H1 (cell line): ENCODE measurements around the gene BAG1. TPM values are rescaled to one million over a fixed set of nuclear protein-coding genes. Genes with fewer than 3 reads are reported as not detected.

Experiments used
- CTCF ChIA-PET: fragments of 300-600 bp; sonication (Branson Sonifier 250); formaldehyde crosslinking; loops from one replicate; lab custom pipeline; 2021; ENCODE audit not compliant: partially characterized antibody; lab: Charles Lee
- POLR2A ChIA-PET: fragments of 300-600 bp; sonication (Branson Sonifier 250); formaldehyde crosslinking; loops from one replicate; lab custom pipeline; 2021; ENCODE audit warnings: inconsistent platforms; ENCODE audit not compliant: partially characterized antibody; lab: Charles Lee
- DNase-seq, 2 experiments: peaks; one replicate each; pipeline versions ENCODE4 v3.0.0 to v3.0.0-alpha.2; 2010 to 2022; ENCODE audit warnings: low spot score in 2 of 2, low read depth in 1 of 2, mixed read lengths in 1 of 2
- FAIRE-seq: peaks from 2 replicates; lab custom pipeline; 2011; peaks lifted over from hg19 to GRCh38; lab: Jason Lieb, UNC
- H2AFZ ChIP-seq: 2 replicates; pipeline ENCODE4 v1.8.1; 2012; ENCODE audit warnings: low read length, inconsistent platforms
- H2AK5ac ChIP-seq: 2 replicates; pipeline ENCODE4 v1.6.1; 2013; ENCODE audit warnings: low read depth, low read length
- H2BK120ac ChIP-seq: replicated peaks from 2 replicates; pipeline ENCODE3; 2013; ENCODE audit warnings: low read depth, low read length, inconsistent platforms
- H2BK12ac ChIP-seq: 2 replicates; pipeline ENCODE4 v1.6.1; 2013; ENCODE audit warnings: low read depth, low read length
- H2BK15ac ChIP-seq: 2 replicates; pipeline ENCODE4 v1.6.1; 2013; ENCODE audit warnings: low read length
- H2BK20ac ChIP-seq: 2 replicates; pipeline ENCODE4 v1.6.1; 2013; ENCODE audit warnings: low read length
- H2BK5ac ChIP-seq: 2 replicates; pipeline ENCODE4 v1.6.1; 2013; ENCODE audit warnings: low read depth, low read length
- H3K14ac ChIP-seq: 2 replicates; pipeline ENCODE4 v1.6.1; 2013; ENCODE audit warnings: inconsistent platforms; ENCODE audit not compliant: insufficient read length
- H3K18ac ChIP-seq: 2 replicates; pipeline ENCODE4 v1.6.1; 2013; ENCODE audit warnings: low read length; ENCODE audit errors: extremely low read depth
- H3K23ac ChIP-seq: 2 replicates; pipeline ENCODE4 v1.6.1; 2013; ENCODE audit warnings: inconsistent platforms; ENCODE audit not compliant: insufficient read length
- H3K23me2 ChIP-seq: 2 replicates; pipeline ENCODE4 v1.6.1; 2013; ENCODE audit warnings: low read depth, low read length
- H3K27ac ChIP-seq: 2 replicates; pipeline ENCODE4 v1.6.1; 2011; ENCODE audit warnings: low read depth, low read length, inconsistent platforms
- H3K27me3 ChIP-seq, 4 experiments: replicated peaks in 1 of 4; 1 replicate in 1 of 4; 2 replicates in 3 of 4; pipeline versions ENCODE4 v1.6.1 to v1.8.1; 2011 to 2013; ENCODE audit warnings: low read length in 3 of 4, mild to moderate bottlenecking in 3 of 4, inconsistent platforms in 2 of 4, mixed read lengths in 2 of 4, moderate library complexity in 1 of 4; ENCODE audit not compliant: control insufficient read depth in 3 of 4, insufficient read depth in 3 of 4; ENCODE audit errors: extremely low read depth in 1 of 4
- H3K36me3 ChIP-seq, 4 experiments: 2 replicates each; pipeline versions ENCODE4 v1.6.1 to v1.8.1; 2011 to 2013; ENCODE audit warnings: mild to moderate bottlenecking in 4 of 4, low read length in 3 of 4, moderate library complexity in 2 of 4, control low read depth in 1 of 4, inconsistent platforms in 1 of 4; ENCODE audit not compliant: insufficient read depth in 4 of 4, control insufficient read depth in 2 of 4
- H3K4ac ChIP-seq: replicated peaks from 2 replicates; pipeline ENCODE3; 2013; ENCODE audit warnings: low read length, low read depth, mixed read lengths, inconsistent platforms; ENCODE audit not compliant: insufficient read length
- H3K4me1 ChIP-seq, 4 experiments: replicated peaks in 1 of 4; 1 replicate in 1 of 4; 2 replicates in 3 of 4; pipeline versions ENCODE4 v1.6.1 to v1.8.1; 2011 to 2013; ENCODE audit warnings: low read length in 3 of 4, inconsistent platforms in 2 of 4, mixed read lengths in 1 of 4; ENCODE audit not compliant: insufficient read depth in 4 of 4, control insufficient read depth in 3 of 4
- H3K4me2 ChIP-seq, 2 experiments: 2 replicates each; pipeline versions ENCODE4 v1.6.1 to v1.8.1; 2011 to 2013; ENCODE audit warnings: low read depth in 2 of 2, low read length in 2 of 2, control low read depth in 1 of 2, inconsistent platforms in 1 of 2, mild to moderate bottlenecking in 1 of 2; ENCODE audit not compliant: insufficient read depth in 1 of 2
- H3K4me3 ChIP-seq, 4 experiments: fragments of 200-600, 300-600 bp in 1 of 4; sonication (generic), shearing (Covaris generic), sonication (Bioruptor Twin) in 1 of 4; 2 replicates each; pipeline versions ENCODE4 v1.5.1 to v1.8.1; 2011 to 2016; ENCODE audit warnings: low read length in 4 of 4, low read depth in 3 of 4, control low read depth in 2 of 4, inconsistent platforms in 2 of 4, mild to moderate bottlenecking in 2 of 4, mixed read lengths in 1 of 4, moderate library complexity in 1 of 4; ENCODE audit not compliant: insufficient read depth in 2 of 4; ENCODE audit errors: extremely low read depth in 1 of 4
- H3K56ac ChIP-seq: replicated peaks from 2 replicates; pipeline ENCODE3; 2013; ENCODE audit warnings: low read depth, mild to moderate bottlenecking, mixed read lengths, low read length, inconsistent platforms; ENCODE audit not compliant: insufficient read length
- H3K79me1 ChIP-seq: 2 replicates; pipeline ENCODE4 v1.6.1; 2013; ENCODE audit warnings: low read depth, low read length, control low read depth
- H3K79me2 ChIP-seq, 2 experiments: 2 replicates each; pipeline versions ENCODE4 v1.6.1 to v1.8.1; 2012 to 2013; ENCODE audit warnings: low read length in 2 of 2, mild to moderate bottlenecking in 2 of 2, inconsistent platforms in 1 of 2; ENCODE audit not compliant: insufficient read depth in 2 of 2, control insufficient read depth in 1 of 2
- H3K9ac ChIP-seq, 4 experiments: replicated peaks in 1 of 4; 1 replicate in 1 of 4; 2 replicates in 3 of 4; pipeline versions ENCODE4 v1.6.1 to v1.8.1; 2011 to 2013; ENCODE audit warnings: low read depth in 3 of 4, low read length in 3 of 4, control low read depth in 2 of 4, mild to moderate bottlenecking in 2 of 4, moderate library complexity in 2 of 4, inconsistent platforms in 1 of 4; ENCODE audit errors: extremely low read depth in 1 of 4
- H3K9me3 ChIP-seq, 2 experiments: 2 replicates each; pipeline versions ENCODE4 v1.6.1 to v1.8.1; 2012 to 2013; ENCODE audit warnings: mild to moderate bottlenecking in 2 of 2, moderate library complexity in 2 of 2, control low read depth in 1 of 2, inconsistent platforms in 1 of 2, low read depth in 1 of 2, low read length in 1 of 2, mixed read lengths in 1 of 2; ENCODE audit not compliant: insufficient read depth in 2 of 2
- H4K20me1 ChIP-seq, 2 experiments: replicated peaks in 1 of 2; 2 replicates each; pipeline versions ENCODE3 to v1.8.1; 2011 to 2013; ENCODE audit warnings: inconsistent platforms in 2 of 2, low read length in 2 of 2, mild to moderate bottlenecking in 1 of 2; ENCODE audit not compliant: insufficient read depth in 2 of 2, control insufficient read depth in 1 of 2
- H4K5ac ChIP-seq: 2 replicates; pipeline ENCODE4 v1.6.1; 2013; ENCODE audit warnings: low read length, low read depth, mixed read lengths, inconsistent platforms; ENCODE audit not compliant: insufficient read length
- H4K8ac ChIP-seq: 2 replicates; pipeline ENCODE4 v1.8.0; 2013; ENCODE audit warnings: mild to moderate bottlenecking, moderate library complexity, low read length, inconsistent platforms; ENCODE audit not compliant: insufficient read depth; ENCODE audit errors: extremely low read depth
- H4K91ac ChIP-seq: replicated peaks from 2 replicates; pipeline ENCODE3; 2013; ENCODE audit warnings: low read length, mixed read lengths, inconsistent platforms; ENCODE audit not compliant: insufficient read length
- ATF3 ChIP-seq: IDR thresholded peaks from 2 replicates; pipeline ENCODE4 v1.6.1; 2011; ENCODE audit warnings: low read depth, mild to moderate bottlenecking, low read length; ENCODE audit not compliant: insufficient read depth
- GTF2F1 ChIP-seq: IDR thresholded peaks from 2 replicates; pipeline ENCODE4 v1.6.1; 2012; ENCODE audit warnings: low read depth, low read length, improper control_type of control experiment, borderline replicate concordance
- KDM1A ChIP-seq: fragments of 200-600, 300-600 bp; sonication (generic); IDR thresholded peaks from 2 replicates; pipeline ENCODE4 v1.7.1; 2016; ENCODE audit warnings: mild to moderate bottlenecking, low read length, borderline replicate concordance
- KDM5A ChIP-seq: fragments of 200-600 bp; IDR thresholded peaks from 2 replicates; pipeline ENCODE4 v1.7.1; 2012; ENCODE audit warnings: mild to moderate bottlenecking, low read length, inconsistent platforms, mixed read lengths
- SAP30 ChIP-seq: fragments of 300-600 bp; sonication (generic); IDR thresholded peaks from 2 replicates; pipeline ENCODE4 v1.7.1; 2012; ENCODE audit warnings: low read length, moderate library complexity, mild to moderate bottlenecking, inconsistent platforms; ENCODE audit not compliant: insufficient read depth, insufficient replicate concordance
- WGBS, 2 experiments: shearing (Covaris generic) in 1 of 2; methylation state at CpG; one replicate each; pipeline versions ENCODE4 v1.1.6 to v1.1.7; 2013 to 2015; ENCODE audit warnings: low lambda C conversion rate in 2 of 2, mixed read lengths in 2 of 2, inconsistent platforms in 1 of 2, low coverage in 1 of 2, missing lambda C conversion rate in 1 of 2; ENCODE audit not compliant: insufficient replicate concordance in 2 of 2, insufficient coverage in 1 of 2, insufficient read length in 1 of 2; ENCODE audit errors: extremely low coverage in 1 of 2, missing lambda C conversion rate in 1 of 2; 5-methylcytosine and 5-hydroxymethylcytosine counted together
- polyA plus RNA-seq, 7 experiments: library from polyadenylated mRNA; depleted of rRNA in 3 of 7; stranded (reverse) in 5 of 7; unstranded in 2 of 7; fragments of >200 nt in 5 of 7; fragments of 200-250 nt in 2 of 7; gene quantifications; 1 replicate in 5 of 7; 2 replicates in 1 of 7; 4 replicates in 1 of 7; pipeline versions ENCODE4 v1.2.1 to v1.2.3, GENCODE V29; 2011 to 2013; ENCODE audit warnings: missing spikeins in 2 of 7, mixed read lengths in 2 of 7
- total RNA-seq: library from RNA; stranded (reverse); fragmentation: NEBNext Ultra II Directional; extraction: Animal tissue kit (Norgen Biotek cat#: 25700); gene quantifications from 2 replicates; pipeline ENCODE4 v1.2.1, GENCODE V29; 2021

Gene BAG1
- total and polyA plus RNA-seq, 2 of the 8 experiments (the other 6 are each of a cell fraction or from before 2014, with no cell fraction given) = 14.7 to 59.8 TPM

GRCh38 chr9:33265211-33265865 lies 830 bp upstream of the BAG1 start:
- peaks cover 13% of the 10 kb centered on the region for H3K23me2 ChIP-seq
- POLR2A ChIA-PET = interaction anchor here (0.6 to 3.8 kb wide), 2 partner anchors 24 to 25 kb away, joined by 3 to 29 read pairs; partner anchors contain the start of genes NFX1 and SPINK4
- no peak overlapping the region for H4K91ac ChIP-seq
- no peak overlapping the region for H2BK12ac ChIP-seq
- H3K79me2 ChIP-seq = peaks cover 10 to 31% of the 10 kb centered on the region in 2 experiments
- no peak overlapping the region for H3K14ac ChIP-seq
- H2BK5ac ChIP-seq = peak overlapping the region; percentile 82
- H3K27ac ChIP-seq = no peak overlapping the region
- CTCF ChIA-PET = interaction anchor here (0.6 to 1.5 kb wide), 3 partner anchors 20 to 277 kb away, joined by 3 read pairs; no protein-coding TSS in a partner anchor
- WGBS, 2 experiments = 36% methylated on average over 13 of the region's 13 CpGs; no CpG with 5 or more reads in 1 of the 2 experiments
- 0 out of 2 replicates have a peak, but pooled peaks cover 4% of the 10 kb centered on the region for H3K79me1 ChIP-seq
- H3K4me1 ChIP-seq = peaks cover 0 to 2% (median 2%) of the 10 kb centered on the region in 4 experiments; a peak in 2 of 7 replicates
- H3K9me3 ChIP-seq = no peaks in the 10 kb centered on the region
- peak overlapping the region; percentile 91 to 99 for H3K4me2 ChIP-seq
- no peak overlapping the region for H3K56ac ChIP-seq
- H4K20me1 ChIP-seq = no peaks in the 10 kb centered on the region
- DNase-seq = no peak
- H2BK120ac ChIP-seq = no peak overlapping the region
- no peak overlapping the region for H2BK15ac ChIP-seq
- H2AK5ac ChIP-seq = peak overlapping the region; percentile 99; the same call in 1 of the 2 replicates
- no peak overlapping the region for H3K23ac ChIP-seq
- no peak overlapping the region for H2AFZ ChIP-seq
- H3K27me3 ChIP-seq = no peaks in the 10 kb centered on the region
- H4K8ac ChIP-seq = no peak overlapping the region
- H2BK20ac ChIP-seq = no peak overlapping the region
- no peak overlapping the region for H4K5ac ChIP-seq
- no peak for FAIRE-seq
- no peak overlapping the region for H3K18ac ChIP-seq
- peaks cover 9 to 39% (median 20%) of the 10 kb centered on the region in 4 experiments for H3K36me3 ChIP-seq
- peak overlapping the region; percentile 44 to 91 (median 58) for H3K9ac ChIP-seq
- no peak overlapping the region for H3K4ac ChIP-seq
- TF ChIP-seq SAP30 (peak; percentile 26), KDM1A (no peak), GTF2F1 (no peak), ATF3 (no peak), KDM5A (no peak)
- peak overlapping the region; percentile 68 to 94 (median 88) for H3K4me3 ChIP-seq
